Measurements from ENCODE around the gene PAPOLA. TPM values are rescaled to one million over a fixed set of nuclear protein-coding genes. Genes with fewer than 3 reads are reported as not detected.

PAPOLA gene
- total RNA-seq, 4 donors from 2014 or later = 76.6 to 250 (median 110) TPM

- no peak for TF ChIP-seq POLR2A (IDR thresholded peaks at IDR 0.05)
- no peak for TF ChIP-seq POLR2AphosphoS5 (IDR thresholded peaks at IDR 0.05)
- TF ChIP-seq, protein P1, sequence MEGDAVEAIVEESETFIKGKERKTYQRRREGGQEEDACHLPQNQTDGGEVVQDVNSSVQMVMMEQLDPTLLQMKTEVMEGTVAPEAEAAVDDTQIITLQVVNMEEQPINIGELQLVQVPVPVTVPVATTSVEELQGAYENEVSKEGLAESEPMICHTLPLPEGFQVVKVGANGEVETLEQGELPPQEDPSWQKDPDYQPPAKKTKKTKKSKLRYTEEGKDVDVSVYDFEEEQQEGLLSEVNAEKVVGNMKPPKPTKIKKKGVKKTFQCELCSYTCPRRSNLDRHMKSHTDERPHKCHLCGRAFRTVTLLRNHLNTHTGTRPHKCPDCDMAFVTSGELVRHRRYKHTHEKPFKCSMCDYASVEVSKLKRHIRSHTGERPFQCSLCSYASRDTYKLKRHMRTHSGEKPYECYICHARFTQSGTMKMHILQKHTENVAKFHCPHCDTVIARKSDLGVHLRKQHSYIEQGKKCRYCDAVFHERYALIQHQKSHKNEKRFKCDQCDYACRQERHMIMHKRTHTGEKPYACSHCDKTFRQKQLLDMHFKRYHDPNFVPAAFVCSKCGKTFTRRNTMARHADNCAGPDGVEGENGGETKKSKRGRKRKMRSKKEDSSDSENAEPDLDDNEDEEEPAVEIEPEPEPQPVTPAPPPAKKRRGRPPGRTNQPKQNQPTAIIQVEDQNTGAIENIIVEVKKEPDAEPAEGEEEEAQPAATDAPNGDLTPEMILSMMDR (IDR thresholded peaks at IDR 0.05) = no peak
- TF ChIP-seq EP300 (IDR thresholded peaks at IDR 0.05) = no peak
- H3K9me3 ChIP-seq = no peaks in the 10 kb centered on the region
- H3K27ac ChIP-seq = peak overlapping the region; percentile 1
- no peak overlapping the region for H3K4me3 ChIP-seq
- peaks cover 17% of the 10 kb centered on the region for H3K4me1 ChIP-seq
- no peaks in the 10 kb centered on the region for H3K36me3 ChIP-seq
- 48% methylated on average over 6 of the region's 6 CpGs for WGBS
- peak in 1 of 2 donors; percentile 62 for DNase-seq (ENCODE audit: low spot score in 2 of 2)
- no peaks in the 10 kb centered on the region for H3K27me3 ChIP-seq
Observed at GRCh38 chr14:96574633-96575632, 72.8 kb downstream of the PAPOLA start.

GRCh38 chr14:96576359-96576758 lies 74.2 kb downstream of the PAPOLA start:
- no peak for DNase-seq (ENCODE audit: low spot score in 2 of 2)
- H3K4me3 ChIP-seq = no peak overlapping the region
- 72% methylated on average over 6 of the region's 6 CpGs for WGBS
- no peak overlapping the region for H3K27ac ChIP-seq
- H3K36me3 ChIP-seq = no peaks in the 10 kb centered on the region
- TF ChIP-seq EP300 (IDR thresholded peaks at IDR 0.05) = no peak
- no peak for TF ChIP-seq POLR2AphosphoS5 (IDR thresholded peaks at IDR 0.05)
- no peak for TF ChIP-seq POLR2A (IDR thresholded peaks at IDR 0.05)
- TF ChIP-seq, protein P1 (IDR thresholded peaks at IDR 0.05) = no peak
- peaks cover 17% of the 10 kb centered on the region for H3K4me1 ChIP-seq
- H3K9me3 ChIP-seq = no peaks in the 10 kb centered on the region
- no peaks in the 10 kb centered on the region for H3K27me3 ChIP-seq

GRCh38 chr14:96576937-96577336 lies 74.8 kb downstream of the PAPOLA start:
- Histone ChIP-seq H3K36me3 (no peaks in the 10 kb centered on the region), H3K4me1 (peaks cover 17% of the 10 kb centered on the region), H3K27me3 (no peaks in the 10 kb centered on the region), H3K27ac (no peak overlapping the region), H3K9me3 (no peaks in the 10 kb centered on the region), H3K4me3 (no peak overlapping the region)
- 68% methylated on average over 3 of the region's 3 CpGs for WGBS
- DNase-seq (ENCODE audit: low spot score in 2 of 2) = no peak
- TF ChIP-seq POLR2A (IDR thresholded peaks at IDR 0.05) (no peak), POLR2AphosphoS5 (IDR thresholded peaks at IDR 0.05) (no peak), EP300 (IDR thresholded peaks at IDR 0.05) (no peak)
- TF ChIP-seq, protein P1 (IDR thresholded peaks at IDR 0.05) = no peak

GRCh38 chr14:96578619-96579018 lies 76.4 kb downstream of the PAPOLA start:
- TF ChIP-seq, protein P1 (IDR thresholded peaks at IDR 0.05) = no peak
- no peak for TF ChIP-seq POLR2A (IDR thresholded peaks at IDR 0.05)
- no peak for TF ChIP-seq EP300 (IDR thresholded peaks at IDR 0.05)
- no peak for TF ChIP-seq POLR2AphosphoS5 (IDR thresholded peaks at IDR 0.05)
- no peak for DNase-seq (ENCODE audit: low spot score in 2 of 2)
- Histone ChIP-seq H3K27ac (no peak overlapping the region), H3K27me3 (no peaks in the 10 kb centered on the region), H3K9me3 (no peaks in the 10 kb centered on the region), H3K4me3 (no peak overlapping the region), H3K4me1 (peaks cover 17% of the 10 kb centered on the region), H3K36me3 (no peaks in the 10 kb centered on the region)
- WGBS = 43% methylated on average over 1 of the region's 6 CpGs

- DNase-seq (ENCODE audit: low spot score in 2 of 2) = no peak
- H3K27me3 ChIP-seq = no peaks in the 10 kb centered on the region
- 86% methylated on average over 6 of the region's 6 CpGs for WGBS
- H3K36me3 ChIP-seq = no peaks in the 10 kb centered on the region
- no peak overlapping the region for H3K4me3 ChIP-seq
- peaks cover 9% of the 10 kb centered on the region for H3K4me1 ChIP-seq
- no peak for TF ChIP-seq POLR2AphosphoS5 (IDR thresholded peaks at IDR 0.05)
- TF ChIP-seq, protein P1 (IDR thresholded peaks at IDR 0.05) = no peak
- no peaks in the 10 kb centered on the region for H3K9me3 ChIP-seq
- H3K27ac ChIP-seq = no peak overlapping the region
Observed at GRCh38 chr14:96579358-96579757, 77.2 kb downstream of the PAPOLA start.

Measured in suprapubic skin (tissue), 4 donors.